HS-5 (cell line): ENCODE results near the gene ACER3.
"Not testable (repeated sequence)": the region's sequence is repeated elsewhere in the genome, so short reads cannot be mapped to it uniquely, and the experiment has no call there.

ENCODE experiments used
- DNase-seq: peaks from one replicate; pipeline ENCODE4 v3.0.0-alpha.2; 2012; ENCODE audit warnings: low read depth

ACER3 gene

DNA sequence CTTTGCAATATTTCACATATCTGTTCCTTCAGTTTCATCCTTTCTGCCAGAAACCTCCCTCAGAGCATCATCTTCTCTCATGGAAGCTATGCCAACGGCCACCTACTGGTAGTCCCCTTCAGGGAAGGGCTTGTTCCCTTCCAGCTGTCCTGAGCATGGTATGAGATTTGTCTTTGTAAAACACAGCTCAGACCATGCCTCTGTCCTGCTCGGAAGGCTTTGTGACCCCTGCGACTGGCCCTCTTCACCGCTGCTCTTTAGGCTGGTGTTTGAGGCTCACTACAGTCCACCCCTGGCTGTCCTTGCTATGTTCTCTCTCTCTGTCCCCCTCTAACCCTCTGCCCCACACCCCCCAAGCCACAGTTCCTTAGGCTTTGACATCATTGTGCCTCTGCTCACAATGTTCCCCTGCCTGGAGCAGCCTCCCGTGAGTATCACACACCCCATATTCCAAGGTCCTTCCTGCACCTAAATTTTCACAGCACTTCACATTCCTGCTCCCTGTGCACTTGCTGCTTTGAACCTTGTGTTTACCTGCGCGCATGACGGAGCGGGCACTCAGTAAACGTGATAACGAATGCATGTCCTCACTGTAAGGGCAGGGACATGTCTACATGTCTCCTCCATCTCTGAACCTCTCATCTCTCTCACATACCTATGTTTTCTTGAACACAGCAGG is 24.0 kb upstream of the ACER3 start:
- DNase-seq: no peak

DNA sequence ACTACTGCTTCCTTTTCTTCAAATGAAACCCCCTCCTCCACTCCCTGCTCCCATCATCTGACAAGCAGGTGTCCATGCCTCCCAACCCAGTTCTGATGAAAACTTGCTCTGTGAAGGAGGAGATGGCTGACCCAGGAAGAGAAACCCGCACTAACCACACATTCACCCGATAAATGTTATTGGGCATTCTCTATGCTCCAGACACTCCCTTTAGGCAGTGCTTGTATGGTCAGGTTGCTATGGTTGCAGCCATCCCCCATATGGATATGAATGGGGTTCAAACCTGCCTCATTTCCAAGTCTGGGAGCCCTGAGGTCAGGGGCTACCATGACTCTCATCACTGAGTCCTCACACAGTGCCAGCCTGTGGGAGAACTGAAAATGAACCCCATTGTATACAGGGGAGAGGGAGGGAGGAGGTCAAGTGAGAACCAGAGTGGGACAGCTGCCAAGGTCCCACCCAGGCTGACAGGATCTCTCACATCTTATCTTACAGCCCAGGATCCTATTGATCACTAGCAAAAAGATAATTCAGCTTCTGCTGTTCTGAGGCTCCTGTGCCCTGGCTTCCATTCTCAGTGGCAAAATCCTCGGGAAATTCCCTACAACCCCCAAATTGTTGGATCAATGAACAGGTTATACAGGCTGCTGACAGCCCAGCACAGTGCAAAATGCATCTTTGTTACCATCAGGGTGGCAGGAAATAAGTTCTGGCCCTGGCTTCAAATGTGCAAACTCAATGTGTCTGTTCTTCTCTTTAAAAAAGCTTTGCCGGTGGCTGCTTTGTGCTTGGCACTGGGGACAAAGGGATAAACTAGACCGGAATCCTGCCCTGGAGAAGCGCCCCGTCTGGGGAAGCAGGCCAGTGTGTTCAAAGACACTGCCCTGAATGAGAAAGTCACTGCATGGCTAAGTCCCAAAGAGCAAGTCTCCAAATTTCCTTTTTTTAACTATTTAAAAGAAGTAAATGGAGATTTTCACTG is 22.7 kb upstream of the ACER3 start:
- DNase-seq: no peak

DNA sequence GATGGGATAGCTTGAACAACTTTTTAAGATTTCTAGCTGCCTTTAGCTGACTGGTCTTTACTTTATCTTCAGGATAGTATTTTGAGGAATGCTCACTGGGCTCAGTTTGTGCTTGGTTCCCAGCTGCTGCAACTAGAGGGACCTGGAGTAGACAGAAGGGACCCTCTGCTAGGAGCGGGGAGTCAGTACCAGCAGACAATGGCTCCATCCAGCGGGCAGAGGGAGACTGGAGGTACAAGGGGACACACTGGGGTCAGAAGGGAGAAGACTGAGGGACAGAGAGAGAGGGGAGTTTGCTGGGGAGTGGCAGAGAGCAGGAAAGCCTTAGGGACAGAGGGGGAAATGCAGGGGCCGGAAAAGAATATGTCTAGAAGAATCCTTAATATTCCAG is 22.0 kb upstream of the ACER3 start:
- DNase-seq: no peak

DNA sequence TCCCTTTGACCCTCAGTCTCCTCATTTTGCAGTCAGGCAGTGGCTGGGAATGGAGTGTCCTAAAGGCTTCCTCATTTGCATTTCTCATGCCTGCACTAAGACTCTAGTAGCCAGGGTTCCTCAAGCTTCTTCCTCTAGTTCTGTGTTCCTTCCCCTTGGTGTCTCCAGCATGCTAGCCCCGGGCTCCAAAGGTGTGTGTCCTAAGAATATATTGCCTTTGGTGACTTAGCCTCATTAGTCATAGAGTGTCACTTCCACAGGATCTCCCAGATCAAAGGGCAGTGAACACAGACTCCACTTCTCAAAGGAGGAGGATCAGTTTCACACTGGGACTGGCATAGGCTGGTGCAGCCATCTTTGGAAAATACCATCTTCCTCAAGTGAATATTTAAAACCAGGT is 21.4 kb upstream of the ACER3 start:
- DNase-seq: no peak

DNA sequence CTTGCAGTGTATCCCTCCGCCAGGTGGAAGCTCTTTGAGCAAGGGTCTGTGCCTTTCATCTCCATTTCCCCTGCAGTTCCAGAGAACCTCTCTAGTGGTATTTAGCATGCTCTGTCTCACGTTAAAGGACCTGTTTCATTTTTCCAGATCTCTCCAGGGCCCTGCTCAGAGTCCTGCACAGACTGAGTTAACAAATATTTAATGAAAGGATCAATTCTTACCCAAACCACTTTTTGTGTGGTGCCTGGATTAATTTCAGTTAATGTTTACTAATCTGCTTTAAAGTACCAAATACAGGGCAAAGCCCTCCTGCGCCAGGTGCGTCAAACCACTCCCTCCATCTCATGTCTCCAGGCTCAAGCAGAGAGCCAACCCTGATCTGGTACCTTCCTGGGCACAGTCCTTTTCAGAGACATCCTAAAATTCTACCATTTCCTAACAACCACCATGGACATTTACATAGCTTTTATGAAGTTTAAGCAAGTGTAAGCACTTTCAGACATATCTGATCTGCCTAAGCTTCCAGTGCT is 18.7 kb upstream of the ACER3 start:
- DNase-seq: no peak

DNA sequence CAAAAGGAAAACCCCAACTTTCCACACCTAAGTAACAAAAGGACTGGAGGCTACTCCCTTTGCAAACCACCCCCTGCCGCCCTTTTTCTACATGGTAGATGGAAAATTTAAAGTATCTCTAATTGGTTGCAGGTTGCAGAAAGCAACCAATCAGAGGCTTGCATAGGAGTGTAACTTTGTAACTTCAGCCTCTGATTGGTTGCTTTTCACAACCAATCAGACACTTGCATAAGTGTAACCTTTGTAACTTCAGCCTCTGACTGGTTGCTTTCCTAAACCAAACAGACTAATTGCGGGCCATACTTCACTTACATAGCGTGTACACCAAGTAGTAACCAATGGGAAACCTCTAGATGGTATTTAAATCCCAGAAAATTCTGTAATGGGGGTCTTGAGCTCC is 16.8 kb upstream of the ACER3 start:
- no peak for DNase-seq

DNA sequence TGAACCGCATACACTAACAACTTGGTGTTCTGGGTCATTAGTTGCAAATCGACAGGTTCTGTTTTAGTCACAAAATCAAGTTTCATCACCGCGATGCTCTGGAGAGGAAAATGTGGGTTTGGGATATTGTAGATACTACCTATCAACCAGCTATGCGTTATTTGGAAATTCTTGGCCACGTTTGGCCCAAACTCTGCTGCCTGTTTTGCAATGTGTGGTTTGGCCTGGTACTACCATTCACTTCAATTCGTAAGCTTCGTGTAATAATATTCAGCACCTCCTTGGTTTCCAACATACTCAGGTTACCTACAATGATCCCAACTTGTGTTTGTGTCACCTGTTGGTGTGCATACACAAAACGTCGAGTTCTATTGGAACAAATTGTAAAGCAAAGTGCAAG is 16.2 kb upstream of the ACER3 start:
- no peak for DNase-seq

DNA sequence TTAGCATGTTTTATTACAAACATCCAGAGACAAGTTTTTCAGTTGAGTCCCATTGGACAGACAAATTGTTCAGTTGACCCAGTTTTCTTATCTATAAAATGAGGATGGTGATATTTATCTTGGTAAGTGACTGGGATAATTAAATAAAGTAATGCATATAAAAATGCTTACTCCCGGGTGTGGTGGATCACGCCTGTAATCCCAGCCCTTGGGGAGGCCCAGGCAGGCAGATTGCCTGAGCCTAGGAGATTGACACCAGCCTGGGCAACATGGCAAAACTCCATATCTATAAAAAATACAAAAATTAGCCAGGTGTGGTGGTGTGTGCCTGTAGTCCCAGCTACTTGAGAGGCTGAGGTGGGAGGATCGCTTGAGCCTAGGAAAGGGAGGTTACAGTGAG is 15.6 kb upstream of the ACER3 start:
- DNase-seq: no peak

DNA sequence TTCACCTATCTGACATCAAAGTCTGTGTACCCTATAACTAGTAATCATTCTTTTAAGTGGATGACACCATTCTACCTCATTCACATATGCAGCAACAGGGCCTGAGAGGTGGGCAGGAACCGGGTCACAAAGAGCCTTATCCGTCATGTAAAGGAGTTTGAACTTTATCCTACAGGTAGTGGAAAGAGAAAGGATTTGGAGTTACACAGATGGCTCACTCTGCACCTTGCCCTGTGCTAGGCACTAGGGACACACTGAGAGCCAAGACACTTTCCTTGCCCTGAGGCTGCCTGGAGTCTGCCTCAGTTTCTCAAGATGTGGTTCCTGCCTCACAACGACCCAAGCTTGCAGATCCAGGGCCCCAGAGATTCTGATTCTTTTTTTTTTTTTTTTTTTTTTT is 14.3 kb upstream of the ACER3 start:
- DNase-seq: no peak

DNA sequence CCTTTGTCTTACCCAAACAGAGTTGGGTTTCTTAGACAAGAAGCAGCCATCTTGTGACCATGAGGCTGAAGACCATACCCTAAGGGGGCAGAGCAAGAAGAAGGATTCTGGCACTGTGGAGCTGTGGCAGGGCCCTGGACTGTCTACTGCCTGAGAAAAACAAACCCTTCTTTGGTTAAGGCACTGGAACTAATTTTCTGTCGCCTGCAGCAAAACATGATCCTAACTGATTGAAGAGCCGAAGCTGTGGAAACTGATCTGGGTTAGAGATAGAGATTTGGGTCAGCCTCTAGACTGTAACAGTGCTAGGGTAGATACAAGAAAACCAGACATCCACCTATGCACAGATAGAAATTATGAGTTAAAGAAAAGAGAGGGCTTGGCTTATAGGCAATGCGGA is 11.3 kb upstream of the ACER3 start:
- DNase-seq: no peak

DNA sequence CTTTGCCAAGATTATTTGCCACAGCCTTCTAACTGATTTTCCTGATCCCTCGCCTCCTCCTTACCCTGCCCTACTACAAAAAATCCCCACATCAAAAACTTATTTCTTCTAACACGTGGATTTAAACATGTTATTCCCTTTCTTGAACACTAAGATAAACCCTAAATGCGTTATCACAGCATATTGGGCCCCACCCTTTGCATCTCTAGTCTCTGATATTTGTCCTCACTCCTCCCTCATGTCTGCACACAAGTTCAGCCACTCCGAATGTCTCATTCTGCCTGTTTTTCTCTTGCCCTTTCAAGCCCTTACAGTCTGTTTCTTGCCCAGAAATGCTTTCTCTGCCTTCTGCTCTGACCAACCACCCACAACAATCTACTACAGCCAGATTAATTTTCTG is 10.6 kb upstream of the ACER3 start:
- DNase-seq: no peak

DNA sequence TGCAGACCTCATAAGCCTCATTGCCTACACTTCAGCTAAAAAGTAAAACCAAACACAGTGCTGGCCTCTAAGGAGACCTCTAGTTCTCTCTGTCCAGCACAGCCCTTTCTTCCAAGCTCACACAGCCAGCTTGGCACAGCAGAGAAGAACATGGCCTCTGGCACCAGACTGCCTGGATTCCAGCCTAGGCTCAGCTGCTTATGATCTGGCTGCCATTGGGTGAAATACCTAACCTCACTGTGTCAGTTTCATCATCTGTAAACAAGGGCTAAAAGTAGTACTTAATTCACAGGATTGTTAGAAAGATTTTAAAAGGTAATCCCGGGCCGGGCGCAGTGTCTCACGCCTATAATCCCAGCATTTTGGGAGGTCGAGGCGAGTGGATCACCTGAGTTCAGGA is 9.9 kb upstream of the ACER3 start:
- no peak for DNase-seq

DNA sequence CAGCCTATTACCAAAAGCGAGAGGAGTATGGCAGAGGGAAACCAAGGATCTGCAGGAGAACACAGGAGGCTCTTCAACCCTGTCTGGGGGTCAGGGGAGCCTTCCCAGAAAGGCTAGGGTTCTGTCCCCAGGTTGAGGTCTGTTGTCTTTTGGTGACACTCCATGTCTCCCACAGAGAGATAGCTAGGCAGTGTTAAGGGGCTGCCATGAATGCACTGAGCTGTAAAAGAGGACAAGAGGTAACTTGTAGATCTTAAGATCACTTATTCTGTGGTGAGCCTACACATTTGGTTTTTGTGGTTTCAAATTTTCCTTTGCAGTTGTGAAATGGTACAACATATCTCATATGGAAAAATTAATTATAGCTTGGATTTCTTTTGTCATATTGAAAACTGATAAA is 6.0 kb upstream of the ACER3 start:
- no peak for DNase-seq

DNA sequence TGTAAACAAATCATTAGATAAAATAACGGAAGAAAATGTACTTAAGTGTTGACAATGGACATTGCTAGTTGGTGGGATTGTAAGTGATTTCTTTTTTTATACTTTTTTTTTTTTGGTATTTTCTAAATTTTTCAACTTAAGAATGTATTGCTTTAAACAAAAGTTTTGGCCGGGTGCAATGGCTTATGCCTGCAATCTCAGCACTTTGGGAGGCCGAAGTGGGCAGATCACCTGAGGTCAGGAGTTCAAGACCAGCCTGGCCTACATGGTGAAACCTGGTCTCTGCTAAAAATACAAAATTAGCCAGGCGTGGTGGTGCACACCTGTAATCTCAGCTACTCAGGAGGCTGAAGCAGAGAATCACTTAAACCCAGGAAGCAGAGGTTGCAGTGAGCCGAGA is 5.0 kb upstream of the ACER3 start:
- DNase-seq: not testable (repeated sequence)

DNA sequence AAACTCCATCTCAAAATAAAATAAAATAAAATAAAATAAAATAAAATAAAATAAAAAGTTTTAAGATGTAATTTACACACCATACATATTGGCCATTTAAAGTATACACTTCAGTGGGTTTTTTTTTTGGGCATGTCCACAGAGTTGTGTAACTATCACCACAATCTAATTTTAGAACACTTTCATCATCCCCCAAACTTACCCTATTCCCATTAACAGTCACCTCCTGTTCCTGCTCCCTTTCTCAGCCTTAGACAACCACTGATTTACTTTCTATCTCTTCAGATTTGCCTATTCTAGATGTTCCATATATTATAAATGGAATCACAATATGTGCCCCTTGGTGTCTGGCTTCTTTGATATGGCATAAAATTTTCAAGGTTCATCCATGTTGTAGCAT is 4.6 kb upstream of the ACER3 start:
- no peak for DNase-seq

DNA sequence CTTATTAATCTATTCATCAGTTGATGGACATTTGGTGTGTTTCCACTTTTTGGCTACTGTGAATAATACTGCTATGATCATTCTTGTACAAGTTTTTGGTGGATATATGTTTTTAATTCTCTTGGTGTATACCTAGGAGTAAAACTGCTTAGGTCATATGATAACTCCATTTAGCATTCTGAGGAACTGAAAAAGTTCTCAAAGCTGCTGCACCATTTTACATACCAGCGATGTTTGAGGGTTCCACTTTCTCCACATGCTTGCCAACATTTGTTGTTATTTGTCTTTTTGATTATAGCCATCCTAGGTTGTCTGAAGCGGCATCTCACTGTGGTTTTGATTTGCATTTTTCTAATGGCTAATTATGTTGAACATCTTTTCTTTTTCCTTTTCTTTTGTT is 4.1 kb upstream of the ACER3 start:
- DNase-seq: no peak

DNA sequence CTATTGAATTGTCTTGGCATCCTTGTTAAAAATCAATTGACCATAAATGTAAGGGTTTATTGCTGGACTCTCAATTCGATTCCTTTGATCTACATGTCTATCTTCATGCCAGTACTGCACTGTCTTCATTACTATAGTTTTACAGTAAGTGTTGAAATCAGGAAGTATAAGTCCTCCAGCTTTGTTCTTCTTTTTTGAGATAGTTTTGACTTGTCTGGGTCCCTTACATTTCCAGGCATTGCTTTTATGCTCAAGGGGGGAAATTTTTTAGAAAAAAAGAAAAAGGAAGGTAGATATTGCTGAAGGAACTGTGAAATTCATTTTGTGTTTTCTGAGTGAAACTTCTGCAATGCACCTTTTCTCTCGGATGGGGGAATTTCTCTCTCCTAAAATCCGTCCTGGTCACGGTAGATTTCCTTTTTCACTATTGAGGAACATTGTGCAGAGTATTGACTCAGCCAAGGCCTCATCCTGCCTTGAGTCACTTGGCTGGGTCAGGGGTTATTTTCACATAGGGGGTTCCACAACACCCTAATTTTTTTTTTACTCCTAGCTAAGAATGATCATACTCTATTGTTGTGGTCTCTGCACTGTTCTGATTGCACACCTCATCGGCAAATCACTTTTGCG is 2.8 kb upstream of the ACER3 start:
- DNase-seq: no peak

DNA sequence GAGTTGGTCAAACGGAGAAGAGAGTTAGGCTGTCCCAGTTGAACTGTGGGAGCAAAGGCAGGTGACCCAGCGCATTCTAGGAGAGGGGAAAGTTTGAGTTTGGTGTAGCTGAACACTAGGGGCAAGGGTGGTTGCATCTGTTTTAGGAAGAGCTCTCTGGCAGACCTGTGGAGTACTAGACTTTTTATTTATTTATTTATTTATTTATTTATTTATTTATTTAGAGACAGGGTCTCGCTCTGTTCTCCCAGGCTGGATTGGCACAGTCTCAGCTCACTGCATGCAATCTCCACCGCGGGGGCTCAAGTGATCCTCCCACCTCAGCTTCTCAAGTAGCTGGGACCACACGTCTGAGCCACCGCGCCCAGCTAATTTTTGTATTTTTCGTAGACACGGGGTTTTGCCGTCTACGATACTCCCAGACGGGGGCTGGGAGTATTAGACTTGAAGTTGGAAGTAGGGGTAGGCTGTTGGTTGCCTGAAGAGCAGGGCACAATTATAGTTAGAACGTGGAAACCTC is 950 bp upstream of the ACER3 start:
- DNase-seq: no peak

DNA sequence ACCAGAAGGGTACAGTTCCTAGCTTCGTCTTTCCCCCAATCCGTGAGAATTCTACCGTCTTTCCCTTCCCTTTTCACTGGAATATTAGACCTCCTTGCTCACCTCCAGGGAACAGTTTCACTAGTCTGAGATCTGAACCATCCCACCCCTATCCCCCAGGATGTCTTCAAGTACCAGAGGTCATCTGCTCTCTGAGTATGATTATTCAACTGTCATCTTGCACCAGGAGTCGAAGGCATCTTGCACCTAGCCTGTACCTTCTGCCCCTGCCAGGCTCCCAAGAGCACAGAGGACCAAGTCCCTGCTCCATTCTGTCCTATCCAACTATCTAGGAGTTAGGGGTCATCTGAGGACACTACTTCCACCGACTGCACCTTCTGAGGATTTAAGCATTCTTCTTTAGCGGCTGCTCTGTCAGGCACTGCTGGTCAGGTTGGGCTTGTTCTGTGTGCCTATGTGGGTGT is 804 bp downstream of the ACER3 start:
- no peak for DNase-seq

DNA sequence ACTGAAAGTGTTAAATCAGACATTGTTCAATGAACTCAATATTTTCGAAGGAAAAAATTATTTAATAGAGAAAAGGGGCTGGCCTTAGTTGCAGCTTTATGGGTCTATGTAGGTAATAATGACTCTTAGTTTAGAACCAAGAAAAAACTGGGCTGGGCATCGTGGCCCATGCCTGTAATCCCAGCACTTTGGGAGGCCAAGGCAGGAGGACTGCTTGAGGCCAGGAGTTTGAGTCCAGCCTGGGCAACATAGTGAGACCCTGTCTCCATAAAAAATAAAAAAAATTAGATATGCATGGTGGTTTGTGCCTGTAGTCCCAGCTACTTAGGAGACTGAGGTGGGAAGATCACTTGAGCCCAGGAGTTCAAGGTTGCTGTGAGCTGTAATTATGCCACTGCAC is 2.1 kb downstream of the ACER3 start:
- not testable (repeated sequence) for DNase-seq

DNA sequence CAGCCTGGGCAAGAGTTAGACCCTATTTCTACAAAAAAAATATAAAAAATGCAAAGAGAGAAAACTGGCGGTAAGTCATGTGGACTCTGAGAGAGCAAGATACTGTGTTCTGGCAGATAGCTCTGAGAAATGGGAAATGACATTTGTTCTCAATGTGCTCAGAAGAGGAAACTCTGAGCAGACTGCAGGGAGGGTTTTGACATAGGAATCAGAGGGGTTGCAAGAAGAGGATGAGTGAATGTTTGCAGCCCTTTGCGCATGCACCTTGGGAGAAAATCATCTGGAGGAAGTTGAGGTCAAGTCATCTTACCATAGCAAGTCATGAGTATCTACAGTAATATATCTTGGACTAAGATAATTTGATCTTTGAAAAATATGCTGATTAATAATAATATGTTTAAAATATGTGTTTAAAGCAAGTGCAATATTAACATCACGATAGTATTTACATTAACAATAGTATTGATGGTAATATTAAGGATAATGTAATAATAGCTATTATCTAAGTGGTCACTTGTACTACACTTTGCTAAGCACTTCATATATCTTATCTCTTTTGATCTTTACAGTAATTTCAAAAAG is 2.6 kb downstream of the ACER3 start:
- DNase-seq: no peak
